ENCODE measurements around the gene PTPRM.

DNA sequence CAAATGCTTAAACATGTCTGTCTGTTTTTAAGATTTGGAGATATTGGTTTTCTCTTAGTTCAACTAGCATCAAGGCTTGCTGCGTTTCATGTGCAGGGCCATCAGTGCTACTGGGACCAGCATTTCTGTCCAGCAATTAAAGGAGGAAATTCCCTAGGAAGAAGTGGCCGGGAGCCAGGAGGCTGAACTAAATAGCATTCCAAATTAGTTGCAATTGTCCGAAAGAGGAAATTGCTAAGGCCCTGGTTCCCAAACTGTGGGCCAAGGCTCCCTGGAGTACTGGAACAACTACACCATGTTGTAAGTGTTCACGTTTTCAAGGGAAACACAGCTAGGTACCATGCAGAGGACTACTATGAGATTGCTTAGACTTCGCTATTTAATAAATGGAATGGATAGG, 257.9 kb downstream of the PTPRM start:
- TF ChIP-seq EZH2 (IDR thresholded peaks at IDR 0.05; ENCODE audit: borderline replicate concordance, low read depth, low read length, severe bottlenecking) = no peak
- TF ChIP-seq, protein P1, sequence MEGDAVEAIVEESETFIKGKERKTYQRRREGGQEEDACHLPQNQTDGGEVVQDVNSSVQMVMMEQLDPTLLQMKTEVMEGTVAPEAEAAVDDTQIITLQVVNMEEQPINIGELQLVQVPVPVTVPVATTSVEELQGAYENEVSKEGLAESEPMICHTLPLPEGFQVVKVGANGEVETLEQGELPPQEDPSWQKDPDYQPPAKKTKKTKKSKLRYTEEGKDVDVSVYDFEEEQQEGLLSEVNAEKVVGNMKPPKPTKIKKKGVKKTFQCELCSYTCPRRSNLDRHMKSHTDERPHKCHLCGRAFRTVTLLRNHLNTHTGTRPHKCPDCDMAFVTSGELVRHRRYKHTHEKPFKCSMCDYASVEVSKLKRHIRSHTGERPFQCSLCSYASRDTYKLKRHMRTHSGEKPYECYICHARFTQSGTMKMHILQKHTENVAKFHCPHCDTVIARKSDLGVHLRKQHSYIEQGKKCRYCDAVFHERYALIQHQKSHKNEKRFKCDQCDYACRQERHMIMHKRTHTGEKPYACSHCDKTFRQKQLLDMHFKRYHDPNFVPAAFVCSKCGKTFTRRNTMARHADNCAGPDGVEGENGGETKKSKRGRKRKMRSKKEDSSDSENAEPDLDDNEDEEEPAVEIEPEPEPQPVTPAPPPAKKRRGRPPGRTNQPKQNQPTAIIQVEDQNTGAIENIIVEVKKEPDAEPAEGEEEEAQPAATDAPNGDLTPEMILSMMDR (IDR thresholded peaks at IDR 0.05; ENCODE audit: extremely low read depth in 1 of 2, insufficient read depth in 1 of 2, low read depth in 1 of 2, low read length in 2 of 2) = no peak

Data from endothelial cell of umbilical vein (primary cell).